Measurements from ENCODE around the gene TES. TPM values are rescaled to one million over a fixed set of nuclear protein-coding genes. Genes with fewer than 3 reads are reported as not detected.

Gene TES
- polyA plus RNA-seq, 1 donor (not counting 4 experiments of a cell fraction or from before 2014, with no cell fraction given) = 187 TPM

DNA sequence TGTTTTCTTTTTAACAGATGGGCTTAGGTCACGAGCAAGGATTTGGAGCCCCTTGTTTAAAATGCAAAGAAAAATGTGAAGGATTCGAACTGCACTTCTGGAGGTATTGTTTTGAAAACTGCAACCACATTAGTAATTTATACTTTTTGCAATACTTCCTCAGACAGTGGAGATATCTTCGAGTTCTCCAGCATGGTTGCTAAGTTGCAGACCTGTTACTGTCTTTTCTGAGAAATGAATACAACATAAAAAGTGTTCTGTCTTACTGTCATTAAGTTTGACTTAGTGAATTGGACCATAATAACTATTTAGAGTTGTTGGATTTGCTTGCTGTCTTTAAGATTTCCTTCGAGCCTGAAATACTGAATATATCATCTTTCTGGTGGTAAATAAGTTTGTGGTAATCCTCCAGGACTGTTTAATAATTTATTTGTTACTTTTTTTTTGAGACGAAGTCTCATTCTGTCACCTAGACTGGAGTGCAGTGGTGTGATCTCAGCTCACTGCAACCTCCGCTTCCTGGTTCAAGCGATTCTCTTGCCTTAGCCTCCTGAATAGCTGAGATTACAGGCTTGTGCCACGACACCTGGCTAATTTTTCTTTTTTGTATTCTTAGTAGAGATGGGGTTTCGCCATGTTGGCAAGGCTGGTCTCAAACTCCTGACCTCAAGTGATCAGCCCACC is 24.3 kb downstream of the TES start:
- H3K27ac ChIP-seq (ENCODE audit: control insufficient read depth, insufficient read depth, low read length) = no peak overlapping the region
- no peaks in the 10 kb centered on the region for H3K27me3 ChIP-seq (ENCODE audit: control insufficient read depth, extremely low read depth, insufficient read depth, low read length)
- peaks cover 91% of the 10 kb centered on the region for H3K79me2 ChIP-seq (ENCODE audit: control insufficient read depth, insufficient read depth, low read length)
- dilution Hi-C loops (cut with MboI; ENCODE audit: extremely low pct_ligation_motif_present, low sequenced_read_pairs) = no loop called here
- TF ChIP-seq EZH2 (IDR thresholded peaks at IDR 0.05; ENCODE audit: low read length) = no peak
- TF ChIP-seq, protein P1, sequence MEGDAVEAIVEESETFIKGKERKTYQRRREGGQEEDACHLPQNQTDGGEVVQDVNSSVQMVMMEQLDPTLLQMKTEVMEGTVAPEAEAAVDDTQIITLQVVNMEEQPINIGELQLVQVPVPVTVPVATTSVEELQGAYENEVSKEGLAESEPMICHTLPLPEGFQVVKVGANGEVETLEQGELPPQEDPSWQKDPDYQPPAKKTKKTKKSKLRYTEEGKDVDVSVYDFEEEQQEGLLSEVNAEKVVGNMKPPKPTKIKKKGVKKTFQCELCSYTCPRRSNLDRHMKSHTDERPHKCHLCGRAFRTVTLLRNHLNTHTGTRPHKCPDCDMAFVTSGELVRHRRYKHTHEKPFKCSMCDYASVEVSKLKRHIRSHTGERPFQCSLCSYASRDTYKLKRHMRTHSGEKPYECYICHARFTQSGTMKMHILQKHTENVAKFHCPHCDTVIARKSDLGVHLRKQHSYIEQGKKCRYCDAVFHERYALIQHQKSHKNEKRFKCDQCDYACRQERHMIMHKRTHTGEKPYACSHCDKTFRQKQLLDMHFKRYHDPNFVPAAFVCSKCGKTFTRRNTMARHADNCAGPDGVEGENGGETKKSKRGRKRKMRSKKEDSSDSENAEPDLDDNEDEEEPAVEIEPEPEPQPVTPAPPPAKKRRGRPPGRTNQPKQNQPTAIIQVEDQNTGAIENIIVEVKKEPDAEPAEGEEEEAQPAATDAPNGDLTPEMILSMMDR (optimal IDR thresholded peaks at IDR 0.05 in 1 of 3, IDR thresholded peaks at IDR 0.05 in 1 of 3, conservative IDR thresholded peaks at IDR 0.05 in 1 of 3; ENCODE audit: extremely low read depth in 1 of 3, insufficient read depth in 2 of 3, low read length in 3 of 3) = no peak
- FAIRE-seq = no peak
- no peak for DNase-seq (ENCODE audit: low read depth, low spot score)
- H3K9me3 ChIP-seq (ENCODE audit: control insufficient read depth, low read depth, low read length) = no peaks in the 10 kb centered on the region
- H3K4me2 ChIP-seq (ENCODE audit: control insufficient read depth, extremely low read depth, insufficient read depth, low read depth, low read length) = no peak overlapping the region
- H3K9me1 ChIP-seq (ENCODE audit: control insufficient read depth, extremely low read depth, insufficient read depth, low read length) = no peaks in the 10 kb centered on the region
- no peak overlapping the region for H3K4me3 ChIP-seq (ENCODE audit: control insufficient read depth in 2 of 3, extremely low read depth in 1 of 3, insufficient read depth in 2 of 3, low read depth in 1 of 3, low read length in 3 of 3)
- peaks cover 9% of the 10 kb centered on the region for H4K20me1 ChIP-seq (ENCODE audit: control insufficient read depth, extremely low read depth, insufficient read depth, low read length)
- H3K9ac ChIP-seq (ENCODE audit: control insufficient read depth, extremely low read depth, insufficient read depth, low read length) = no peak overlapping the region
- peaks cover 36% of the 10 kb centered on the region for H3K4me1 ChIP-seq (ENCODE audit: control insufficient read depth, extremely low read depth, insufficient read depth, low read length)
- no peak overlapping the region for H2AFZ ChIP-seq (ENCODE audit: control insufficient read depth, low read length)
- H3K36me3 ChIP-seq (ENCODE audit: control insufficient read depth in 2 of 2, extremely low read depth in 1 of 2, insufficient read depth in 2 of 2, low read length in 2 of 2) = peaks cover 5 to 24% of the 10 kb centered on the region in 2 experiments

DNA sequence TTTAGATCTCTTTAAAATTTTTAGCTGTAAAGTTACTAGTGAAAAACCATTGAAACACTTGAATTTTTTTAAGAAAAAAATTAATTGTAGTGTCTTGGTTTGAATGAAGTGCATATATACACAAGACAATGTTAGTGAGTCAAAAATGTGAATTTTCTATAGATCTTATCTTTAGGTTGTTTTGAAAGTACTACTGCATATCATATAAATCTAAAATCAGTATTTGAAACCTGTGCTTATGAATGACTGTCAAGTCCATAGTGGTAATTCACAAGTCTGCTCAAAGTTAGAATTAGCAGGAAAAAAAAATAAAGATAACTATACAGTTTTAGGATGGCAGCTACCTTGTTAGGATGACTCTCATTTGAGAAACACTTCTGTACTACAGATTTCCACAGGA is 25.0 kb downstream of the TES start:
- Histone ChIP-seq H4K20me1 (ENCODE audit: control insufficient read depth, extremely low read depth, insufficient read depth, low read length) (peaks cover 6% of the 10 kb centered on the region), H3K9me3 (ENCODE audit: control insufficient read depth, low read depth, low read length) (no peaks in the 10 kb centered on the region), H3K9me1 (ENCODE audit: control insufficient read depth, extremely low read depth, insufficient read depth, low read length) (no peaks in the 10 kb centered on the region), H3K79me2 (ENCODE audit: control insufficient read depth, insufficient read depth, low read length) (peaks cover 89% of the 10 kb centered on the region), H3K36me3 (ENCODE audit: control insufficient read depth in 2 of 2, extremely low read depth in 1 of 2, insufficient read depth in 2 of 2, low read length in 2 of 2) (peaks cover 5 to 24% of the 10 kb centered on the region in 2 experiments), H3K4me2 (ENCODE audit: control insufficient read depth, extremely low read depth, insufficient read depth, low read depth, low read length) (no peak overlapping the region), H3K27me3 (ENCODE audit: control insufficient read depth, extremely low read depth, insufficient read depth, low read length) (no peaks in the 10 kb centered on the region), H3K9ac (ENCODE audit: control insufficient read depth, extremely low read depth, insufficient read depth, low read length) (no peak overlapping the region), H3K4me1 (ENCODE audit: control insufficient read depth, extremely low read depth, insufficient read depth, low read length) (peaks cover 31% of the 10 kb centered on the region), H3K4me3 (ENCODE audit: control insufficient read depth in 2 of 3, extremely low read depth in 1 of 3, insufficient read depth in 2 of 3, low read depth in 1 of 3, low read length in 3 of 3) (no peak overlapping the region), H3K27ac (ENCODE audit: control insufficient read depth, insufficient read depth, low read length) (no peak overlapping the region), H2AFZ (ENCODE audit: control insufficient read depth, low read length) (no peak overlapping the region)
- dilution Hi-C loops (cut with MboI; ENCODE audit: extremely low pct_ligation_motif_present, low sequenced_read_pairs) = no loop called here
- TF ChIP-seq, protein P1 (optimal IDR thresholded peaks at IDR 0.05 in 1 of 3, IDR thresholded peaks at IDR 0.05 in 1 of 3, conservative IDR thresholded peaks at IDR 0.05 in 1 of 3; ENCODE audit: extremely low read depth in 1 of 3, insufficient read depth in 2 of 3, low read length in 3 of 3) = no peak
- FAIRE-seq (no peak), DNase-seq (ENCODE audit: low read depth, low spot score) (no peak)
